NCI-H1092 (cell line): Measurements from ENCODE around the gene ZNF208.
"Not testable (repeated sequence)": the region's sequence is repeated elsewhere in the genome, so short reads cannot be mapped to it uniquely, and the experiment has no call there.

Source experiments
- DNase-seq: peaks from one replicate; lab custom pipeline; 2025; lab: John Stamatoyannopoulos, UW

The ZNF208 gene

GRCh38 chr19:21884786-21885185 is 126.0 kb downstream of the ZNF208 start:
- DNase-seq = not testable (repeated sequence)

DNA sequence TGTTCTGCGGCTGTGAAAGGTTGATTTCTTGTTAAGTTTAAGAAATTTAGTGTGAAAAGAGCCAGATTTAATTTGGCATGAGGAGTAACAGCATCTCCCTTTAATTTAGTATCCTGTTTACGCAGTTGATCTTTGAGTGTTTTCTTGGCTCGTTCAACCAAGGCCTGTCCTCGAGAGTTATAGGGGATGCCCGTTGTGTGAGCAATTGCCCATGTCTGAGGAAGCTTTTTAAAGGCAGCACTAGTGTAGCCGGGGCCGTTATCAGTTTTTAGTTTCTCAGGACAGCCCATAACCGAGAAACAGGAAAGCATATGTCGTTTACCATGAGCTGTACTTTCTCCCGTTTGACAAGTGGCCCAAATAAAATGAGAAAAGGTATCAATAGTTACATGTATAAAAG is 127.2 kb downstream of the ZNF208 start:
- DNase-seq = no peak
